ENCODE results near the gene PRR13. TPM values are rescaled to one million over a fixed set of nuclear protein-coding genes. Genes with fewer than 3 reads are reported as not detected.

The PRR13 gene
- total and polyA plus RNA-seq, 2 of the 8 experiments (the other 6 are each of a cell fraction or from before 2014, with no cell fraction given): 82.9 to 185 TPM

DNA sequence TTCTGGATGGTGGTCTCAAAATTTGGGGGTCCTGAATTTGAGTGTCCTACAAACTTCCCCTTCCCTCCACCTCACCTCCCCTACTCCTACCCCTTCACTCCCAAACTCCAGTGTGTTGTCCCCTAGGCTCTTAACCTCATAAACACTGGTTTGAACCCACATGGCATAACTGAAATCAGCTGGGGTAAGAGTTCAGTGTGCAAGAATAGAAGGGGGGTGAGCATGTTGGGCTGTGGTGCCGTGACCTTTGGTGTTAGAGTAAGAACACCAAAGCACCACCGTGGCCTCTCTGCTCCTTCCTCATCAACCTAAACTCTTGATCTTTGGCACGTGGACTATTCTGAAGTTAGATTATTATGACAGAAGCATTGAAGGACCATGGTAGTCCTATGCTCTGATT lies 21.4 kb downstream of the PRR13 start (continued):
- TF ChIP-seq PHF8 (conservative IDR thresholded peaks at IDR 0.05; ENCODE audit: low read depth, low read length) (no peak), KDM4A (IDR thresholded peaks at IDR 0.05; ENCODE audit: low read depth, low read length, severe bottlenecking) (no peak), CREB1 (IDR thresholded peaks at IDR 0.05) (no peak), CHD1 (IDR thresholded peaks at IDR 0.05; ENCODE audit: low read depth, low read length) (no peak)
- TF ChIP-seq, protein P1, sequence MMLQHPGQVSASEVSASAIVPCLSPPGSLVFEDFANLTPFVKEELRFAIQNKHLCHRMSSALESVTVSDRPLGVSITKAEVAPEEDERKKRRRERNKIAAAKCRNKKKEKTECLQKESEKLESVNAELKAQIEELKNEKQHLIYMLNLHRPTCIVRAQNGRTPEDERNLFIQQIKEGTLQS (IDR thresholded peaks at IDR 0.05; ENCODE audit: insufficient read depth, low read depth, low read length): no peak
